Pons (tissue), 1 donor: ENCODE measurements around the gene SNURF.
A peak's percentile ranks its signal among the peaks of the same experiment; 100 is the strongest.
"Not testable (repeated sequence)": the region's sequence is repeated elsewhere in the genome, so short reads cannot be mapped to it uniquely, and the experiment has no call there.

ENCODE experiments used
- DNase-seq: peaks from one replicate; pipeline ENCODE4 v3.0.0-alpha.2; 2016; ENCODE audit warnings: low spot score

The SNURF gene, protein sequence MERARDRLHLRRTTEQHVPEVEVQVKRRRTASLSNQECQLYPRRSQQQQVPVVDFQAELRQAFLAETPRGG

DNA sequence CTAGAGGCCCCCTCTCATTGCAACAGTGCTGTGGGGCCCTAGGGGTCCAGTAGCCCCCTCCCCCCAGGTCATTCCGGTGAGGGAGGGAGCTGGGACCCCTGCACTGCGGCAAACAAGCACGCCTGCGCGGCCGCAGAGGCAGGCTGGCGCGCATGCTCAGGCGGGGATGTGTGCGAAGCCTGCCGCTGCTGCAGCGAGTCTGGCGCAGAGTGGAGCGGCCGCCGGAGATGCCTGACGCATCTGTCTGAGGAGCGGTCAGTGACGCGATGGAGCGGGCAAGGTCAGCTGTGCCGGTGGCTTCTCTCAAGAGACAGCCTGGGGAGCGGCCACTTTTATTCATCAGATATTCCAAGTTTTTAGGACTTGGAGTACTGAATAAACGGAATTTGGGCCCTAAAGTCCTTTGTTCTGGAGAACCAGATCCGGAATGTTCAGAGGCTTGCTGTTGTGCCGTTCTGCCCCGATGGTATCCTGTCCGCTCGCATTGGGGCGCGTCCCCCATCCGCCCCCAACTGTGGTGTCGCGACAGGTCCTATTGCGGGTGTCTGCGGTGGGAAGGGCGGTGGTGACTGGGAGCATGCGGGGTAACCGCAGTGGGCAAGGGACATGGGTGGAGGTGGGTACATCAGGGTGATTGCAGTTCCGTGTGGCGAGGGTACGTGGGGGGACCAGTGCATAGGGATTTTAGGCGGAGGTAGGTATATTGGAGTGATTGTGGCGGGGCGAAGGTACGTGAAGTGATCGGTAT, at the start of gene SNURF, which contains the start of gene SNRPN:
SNURF (plus strand) TSS at position 205 of the 748 bp plus-strand sequence; CDS start at position 267, 62 bp downstream.
SNRPN (plus strand) TSS at position 205 of the 748 bp plus-strand sequence. CDS start 19,467 bp downstream, outside the sequence.
- DNase-seq = peak; percentile 41

DNA sequence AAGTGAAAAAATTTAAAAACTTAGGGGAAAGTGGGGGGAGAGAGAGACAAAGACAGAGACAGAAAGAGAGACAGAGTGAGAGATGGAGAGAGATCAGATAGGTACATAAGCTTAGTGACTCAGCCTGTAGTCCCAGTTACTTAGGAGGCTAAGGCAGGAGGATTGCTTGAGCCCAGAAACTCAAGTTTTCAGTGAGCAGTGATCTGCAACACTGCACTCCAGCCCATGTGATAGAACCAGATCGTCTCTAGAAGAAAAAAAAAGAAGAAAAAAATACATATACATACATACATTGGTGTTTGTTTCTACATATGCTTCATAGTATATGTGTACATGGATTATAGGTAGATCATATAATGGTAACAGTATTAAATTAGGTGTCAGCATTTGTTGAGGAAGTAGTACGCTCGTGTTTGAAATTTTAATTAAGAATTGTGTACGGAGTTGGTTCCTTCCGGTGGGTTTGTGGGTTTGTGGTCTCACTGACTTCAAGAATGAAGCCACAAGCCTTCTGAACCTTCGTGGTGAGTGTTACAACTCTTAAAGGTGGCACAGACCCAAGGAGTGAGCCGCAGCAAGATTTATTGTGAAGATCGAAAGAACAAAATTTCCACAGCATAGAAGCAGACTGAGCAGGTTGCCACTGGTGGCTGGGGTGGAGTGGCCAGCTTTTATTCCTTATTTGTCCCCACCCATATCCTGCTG, 38.3 kb upstream of the SNURF start:
- DNase-seq = no peak

DNA sequence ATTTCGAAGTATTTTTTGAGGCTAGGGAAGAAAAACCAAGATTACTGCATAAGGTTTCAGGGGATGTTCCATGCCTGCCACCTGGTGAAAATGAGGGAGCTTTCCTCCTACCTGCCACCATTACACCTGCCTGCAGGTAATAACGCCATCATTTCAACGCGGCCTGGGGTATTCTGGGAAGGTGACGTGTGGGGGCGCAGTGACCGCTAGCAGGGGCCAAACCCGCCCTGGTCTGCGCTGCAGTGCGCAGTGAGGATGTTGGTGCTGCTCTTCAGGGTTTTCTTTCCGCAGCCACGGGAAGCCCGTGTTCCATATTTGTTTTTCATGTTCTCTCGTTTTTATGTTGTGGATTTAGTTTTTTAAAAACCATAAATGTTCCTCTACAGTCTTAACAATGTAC, 37.4 kb upstream of the SNURF start:
- DNase-seq = no peak

DNA sequence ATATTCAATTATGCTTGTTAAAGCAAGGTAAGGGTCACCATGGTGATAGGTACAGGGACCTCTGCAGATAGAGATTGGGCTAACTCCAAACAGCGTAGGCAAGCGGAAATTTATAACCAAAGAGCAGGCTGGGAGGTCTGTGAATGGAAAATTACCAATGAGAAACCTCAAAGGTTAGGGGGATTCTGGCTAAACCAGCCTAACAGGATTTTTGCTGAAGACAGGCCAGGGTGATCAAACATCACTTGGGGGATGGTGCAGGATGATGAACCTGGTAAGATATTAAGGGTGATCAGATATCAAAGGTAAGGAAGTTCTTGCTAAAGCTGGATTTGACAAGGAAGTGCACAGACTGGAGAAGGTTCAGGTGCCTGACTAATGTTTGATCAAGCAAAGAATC, 35.3 kb upstream of the SNURF start:
- no peak for DNase-seq

DNA sequence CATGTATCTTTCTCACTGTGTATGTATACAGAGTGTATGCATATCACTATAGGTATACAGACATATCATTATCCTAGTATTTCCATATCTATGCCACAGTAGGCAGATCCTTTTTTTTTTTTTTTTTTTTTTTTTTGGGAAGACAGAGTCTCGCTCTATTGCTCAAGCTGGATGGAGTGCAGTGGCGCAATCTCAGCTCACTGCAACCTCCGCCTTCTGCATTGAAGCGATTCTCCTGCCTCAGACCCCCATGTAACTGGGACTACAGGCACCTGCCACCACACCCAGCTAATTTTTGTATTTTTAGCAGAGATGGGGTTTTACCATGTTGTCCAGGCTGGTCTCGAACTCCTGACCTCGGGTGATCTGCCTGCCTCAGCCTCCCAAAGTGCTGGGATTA, 32.0 kb upstream of the SNURF start:
- not testable (repeated sequence) for DNase-seq

DNA sequence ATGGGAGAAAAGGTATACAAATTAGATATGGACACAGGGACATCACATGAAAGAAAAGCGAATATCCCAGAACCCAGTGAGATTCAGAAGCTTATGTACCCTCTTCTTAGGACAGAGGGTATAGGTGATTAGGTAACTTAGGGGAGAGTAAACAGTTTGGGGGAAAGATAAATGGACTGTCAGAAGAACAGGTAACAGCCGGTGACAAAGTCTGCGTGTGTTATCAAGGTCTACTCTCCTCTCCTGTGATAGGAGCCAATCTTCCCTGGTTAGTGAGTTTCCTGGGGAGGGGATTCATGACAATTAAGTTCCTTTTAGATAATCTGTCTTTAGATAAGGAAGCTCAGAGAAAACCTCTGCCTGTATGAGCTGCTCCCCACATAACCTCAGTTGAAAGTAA, 30.6 kb upstream of the SNURF start:
- no peak for DNase-seq

DNA sequence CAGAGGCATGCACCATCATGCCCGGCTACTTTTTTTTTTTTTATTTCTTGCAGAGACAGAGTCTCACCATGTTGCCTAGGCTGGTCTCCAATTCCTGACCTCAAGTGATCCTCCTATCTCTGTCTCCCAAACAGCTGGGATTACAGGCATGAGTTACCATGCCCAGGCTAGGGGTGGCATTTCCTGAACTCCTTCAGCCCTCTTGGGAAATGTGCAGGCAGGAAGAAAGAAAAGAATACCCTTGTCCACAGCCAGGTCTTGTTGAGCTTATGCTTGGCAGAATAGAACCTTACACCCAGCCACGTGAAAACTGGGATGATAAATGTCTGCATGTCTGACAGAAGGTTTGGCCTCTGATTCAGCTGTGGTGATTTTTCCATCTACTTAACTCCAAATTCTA, 30.2 kb upstream of the SNURF start:
- no peak for DNase-seq

DNA sequence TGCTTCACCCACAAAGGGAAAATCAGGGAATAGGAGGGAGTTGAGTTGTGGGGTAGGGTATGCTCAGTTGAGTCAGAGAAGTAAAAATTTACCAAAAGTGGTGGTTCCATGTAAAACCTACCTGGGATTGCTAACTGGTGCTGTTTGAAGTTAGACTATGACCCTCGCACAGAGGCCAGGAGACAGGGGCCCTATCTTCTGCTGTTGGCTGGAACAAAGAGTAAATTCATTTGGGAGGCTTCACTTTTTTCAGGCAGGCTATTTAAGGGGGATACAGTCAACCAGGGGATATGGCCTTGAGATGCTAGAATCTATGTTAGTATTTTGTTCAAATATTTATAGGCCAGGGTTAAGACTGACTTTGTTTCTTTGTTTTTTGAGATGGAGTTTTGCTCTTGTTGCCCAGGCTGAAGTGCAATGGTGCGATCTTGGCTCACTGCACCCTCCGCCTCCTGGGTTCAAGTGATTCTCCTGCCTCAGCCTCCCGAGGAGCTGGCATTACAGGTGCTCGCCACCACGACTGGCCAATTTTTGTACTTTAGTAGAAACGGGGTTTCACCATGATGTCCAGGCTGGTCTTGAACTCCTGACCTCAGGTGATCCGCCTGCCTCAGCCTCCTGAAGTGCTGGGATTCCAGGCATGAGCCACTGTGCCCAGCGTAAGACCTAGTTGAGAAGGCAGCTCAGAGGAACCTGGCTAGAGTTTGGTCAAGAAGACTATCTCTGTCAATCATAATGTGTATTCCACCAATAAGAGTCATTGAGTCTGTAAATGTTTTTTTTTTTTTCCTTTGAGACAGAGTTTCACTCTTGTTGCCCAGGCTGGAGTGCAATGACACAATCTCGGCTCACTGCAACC, 22.7 kb upstream of the SNURF start:
- not testable (repeated sequence) for DNase-seq

DNA sequence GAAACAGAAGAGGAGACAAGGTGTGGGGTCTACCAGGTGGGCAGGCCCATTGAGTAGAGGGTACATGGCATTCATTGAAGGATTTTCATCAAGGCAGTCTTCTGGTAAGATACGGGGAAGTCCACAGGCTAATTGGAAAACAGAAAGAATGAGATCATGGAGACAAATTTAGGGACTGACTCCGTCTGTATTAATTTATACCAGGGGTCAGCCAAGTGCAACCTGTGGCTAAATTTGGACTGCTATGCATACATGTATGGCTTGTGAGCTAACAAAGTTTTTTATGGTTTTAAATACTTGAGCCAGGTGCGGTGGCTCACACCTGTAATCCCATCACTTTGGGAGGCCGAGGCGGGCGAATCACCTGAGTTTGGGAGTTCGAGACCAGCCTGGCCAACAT, 21.1 kb upstream of the SNURF start:
- DNase-seq = no peak

DNA sequence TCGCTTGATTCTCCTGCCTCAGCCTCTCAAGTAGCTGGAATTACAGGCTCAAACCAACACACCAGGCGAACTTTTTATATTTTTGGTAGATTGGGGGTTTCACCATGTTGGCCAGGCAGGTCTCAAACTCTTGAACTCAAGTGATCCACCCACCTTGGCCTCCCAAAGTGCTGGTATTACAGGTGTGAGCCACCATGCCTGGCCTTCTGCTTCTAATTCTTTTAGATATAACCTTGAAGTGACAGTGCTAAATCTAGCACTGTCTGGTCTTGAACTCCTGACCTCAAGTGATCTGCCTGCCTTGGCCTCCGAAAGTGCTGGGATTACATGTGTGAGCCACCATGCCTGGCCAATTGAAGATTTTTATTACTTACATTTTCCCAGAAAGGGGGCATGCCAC, 16.6 kb upstream of the SNURF start:
- not testable (repeated sequence) for DNase-seq

DNA sequence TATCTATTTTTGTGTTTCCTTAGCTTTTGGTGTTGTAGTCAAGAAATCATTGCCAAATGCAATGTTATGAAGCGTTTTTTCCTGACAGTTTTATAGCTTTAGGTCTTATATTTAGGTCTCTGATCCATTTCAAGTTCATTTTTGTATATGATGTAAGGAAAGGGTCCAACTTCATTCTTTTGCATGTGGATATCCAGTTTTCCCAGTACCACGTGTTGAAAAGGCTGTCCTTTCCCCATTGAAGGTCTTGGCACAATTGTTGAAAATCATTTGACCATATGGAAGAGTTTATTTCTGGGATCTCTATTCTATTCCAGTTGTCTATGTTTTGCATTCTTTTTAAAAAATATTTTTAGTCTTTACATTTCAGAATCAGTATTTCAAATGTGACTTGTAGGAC, 14.6 kb upstream of the SNURF start:
- no peak for DNase-seq

DNA sequence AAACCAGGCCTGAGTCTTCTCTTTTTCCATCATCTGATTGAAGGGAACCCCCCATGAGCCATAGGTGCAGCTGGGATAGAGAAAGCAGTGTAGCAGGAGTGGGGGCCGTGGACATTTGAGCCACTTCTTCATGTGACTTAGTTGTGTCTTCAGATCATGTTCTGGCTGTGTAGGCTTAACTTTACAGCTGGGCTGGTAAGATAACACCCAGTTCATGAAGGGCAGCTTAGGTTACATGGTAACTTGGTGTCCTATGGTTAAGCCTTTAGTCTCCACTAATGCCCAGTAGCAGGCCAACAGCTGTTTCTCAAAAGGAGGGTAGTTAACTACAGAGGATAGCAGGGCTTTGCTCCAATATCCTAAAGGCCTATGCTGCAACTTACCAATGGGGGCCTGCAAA, 11.4 kb upstream of the SNURF start:
- no peak for DNase-seq

DNA sequence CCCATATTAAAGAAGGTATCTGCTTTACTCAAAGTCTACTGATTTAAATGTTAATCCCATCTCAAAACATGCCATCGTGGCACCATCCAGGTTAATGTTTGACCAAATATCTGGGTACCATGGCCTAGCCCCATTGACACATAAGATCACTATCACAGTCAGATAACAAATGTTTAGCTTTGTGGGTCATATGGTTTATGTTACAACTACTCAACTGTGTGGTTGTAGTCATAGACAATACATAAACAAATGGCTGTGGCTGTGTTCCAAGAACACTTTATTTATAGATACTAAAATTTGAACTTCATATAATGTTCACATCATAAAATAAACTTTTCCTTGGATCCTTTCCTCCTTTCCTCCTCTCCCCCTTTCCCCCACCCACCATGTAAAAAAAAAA, 9.8 kb upstream of the SNURF start:
- DNase-seq = no peak

DNA sequence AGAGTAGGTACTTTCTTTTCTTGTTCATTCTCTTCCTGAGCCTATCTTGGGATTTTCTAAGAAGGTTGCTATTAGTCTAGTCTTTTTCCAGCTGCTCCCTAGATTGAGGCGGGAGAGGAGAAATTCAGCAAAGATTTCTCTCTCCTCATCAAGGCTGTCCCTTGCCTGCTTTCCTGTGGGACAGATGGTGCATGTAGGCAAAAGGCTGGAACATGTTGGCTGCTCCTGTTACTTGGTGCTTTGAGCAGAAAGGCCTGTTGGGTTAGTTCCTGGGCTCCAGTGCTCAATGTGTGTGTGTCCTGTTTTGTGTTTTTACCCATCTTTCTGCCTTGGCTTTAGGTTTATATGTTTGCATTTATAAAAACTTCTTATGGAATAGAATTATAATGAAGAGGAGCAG, 9.1 kb upstream of the SNURF start:
- DNase-seq = no peak

DNA sequence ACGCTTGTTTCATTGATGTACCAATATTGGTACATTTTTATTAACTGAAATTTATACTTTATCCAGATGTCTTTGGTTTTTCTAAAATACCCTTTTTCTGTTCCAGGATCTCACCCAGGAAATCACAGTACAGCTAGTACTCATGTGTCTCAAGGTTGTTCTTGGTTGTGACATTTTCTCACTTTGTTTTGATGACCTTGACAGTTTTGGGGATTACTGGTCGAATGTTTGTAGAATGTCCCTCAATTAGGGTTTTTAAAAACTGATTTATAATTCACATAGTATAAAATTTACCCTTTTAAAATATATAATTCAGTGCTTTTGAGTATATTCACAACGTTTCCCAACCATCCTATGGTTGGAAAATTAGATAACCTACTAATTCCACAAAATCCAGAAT, 6.3 kb upstream of the SNURF start:
- DNase-seq = no peak

DNA sequence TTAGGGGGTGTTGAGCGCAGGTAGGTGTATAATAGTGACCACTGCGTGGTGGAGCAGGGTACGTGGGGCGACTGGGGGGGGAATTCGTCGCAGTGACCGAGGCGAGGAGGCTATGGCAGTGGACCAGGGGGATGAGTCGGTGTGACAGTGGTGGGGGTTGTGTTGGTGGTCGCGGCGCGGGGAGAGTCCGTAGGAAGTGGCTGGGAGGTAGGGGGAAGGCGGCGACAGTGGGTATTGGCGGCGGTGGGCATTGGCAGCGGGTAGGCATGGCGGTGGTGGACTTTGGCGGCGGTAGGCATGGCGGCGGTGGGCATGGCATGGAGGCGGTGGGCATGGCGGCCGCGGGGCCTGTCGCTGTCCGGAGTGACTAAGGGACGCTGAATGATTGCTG, 739 bp downstream of the SNURF start:
- no peak for DNase-seq

DNA sequence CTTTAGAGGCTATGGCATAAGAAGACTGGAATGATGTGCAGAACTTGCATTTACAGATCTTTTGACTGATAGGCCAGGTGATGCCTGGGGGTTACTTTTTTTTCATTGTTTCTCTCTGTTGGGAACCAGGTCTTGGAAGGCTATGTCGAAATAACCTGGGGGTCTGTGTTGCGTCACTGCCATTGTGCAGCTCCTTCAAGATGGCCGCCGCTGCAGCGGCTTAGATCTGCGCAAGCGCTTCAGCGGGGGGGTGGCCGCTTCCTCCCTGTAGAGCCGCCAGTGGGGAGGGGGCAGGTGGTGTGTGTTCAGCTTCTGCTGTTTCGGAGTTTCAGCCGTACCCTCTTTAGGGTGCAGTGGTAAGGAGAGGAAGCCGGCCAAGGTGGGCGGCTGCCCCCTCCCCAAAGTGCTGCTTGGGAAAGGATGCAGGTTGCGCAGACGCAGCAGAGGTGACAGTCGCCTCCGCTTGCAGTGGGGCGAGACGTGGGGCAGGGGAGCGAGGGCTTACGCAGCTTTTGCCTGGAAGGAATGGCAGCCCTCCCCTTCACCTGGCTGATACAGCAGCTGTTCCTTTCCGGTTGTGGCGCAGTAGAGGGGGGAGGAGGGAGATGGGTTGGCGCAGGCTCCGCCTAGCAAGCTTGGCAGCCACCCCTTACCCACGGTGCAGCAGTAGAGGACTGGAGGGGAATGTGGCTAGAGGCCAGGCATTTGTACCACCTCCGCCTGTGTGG, 1.5 kb downstream of the SNURF start:
- peak; percentile 72 for DNase-seq

DNA sequence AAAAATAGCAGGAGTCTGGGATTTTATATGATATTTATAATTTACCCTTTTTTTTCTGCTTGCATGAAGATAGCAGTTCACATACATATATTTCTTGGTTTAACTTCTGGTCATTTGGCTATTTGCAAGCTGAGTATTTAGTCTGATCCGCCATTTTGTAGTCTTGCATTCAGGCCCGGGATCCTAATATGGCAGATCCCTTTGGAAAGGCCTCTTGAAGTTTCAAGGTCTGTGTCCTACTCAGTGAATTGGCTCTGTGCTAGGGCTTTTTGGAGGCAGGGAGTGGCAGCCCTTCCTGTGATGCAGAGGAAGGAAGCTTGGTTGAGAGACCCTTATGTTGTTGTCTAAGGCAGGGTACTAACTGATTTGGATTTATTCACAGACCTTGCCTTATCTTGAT, 2.9 kb downstream of the SNURF start:
- DNase-seq = no peak

DNA sequence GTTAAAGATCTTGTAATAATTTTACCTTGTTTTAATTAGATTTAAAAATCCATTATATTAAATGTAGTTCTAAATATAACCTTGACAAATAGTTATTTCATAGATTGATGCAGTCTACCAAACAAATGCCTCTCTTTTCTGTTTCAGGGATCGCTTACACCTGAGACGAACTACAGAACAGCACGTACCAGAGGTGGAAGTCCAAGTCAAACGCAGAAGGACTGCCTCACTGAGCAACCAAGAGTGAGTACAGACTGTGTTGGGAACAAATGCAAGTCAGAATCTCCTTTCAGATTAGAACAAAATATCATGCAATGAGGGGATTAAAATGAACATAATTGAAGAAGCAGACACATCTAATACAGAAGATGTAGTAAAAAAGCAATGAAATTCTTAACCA, 7.2 kb downstream of the SNURF start:
- DNase-seq = no peak

DNA sequence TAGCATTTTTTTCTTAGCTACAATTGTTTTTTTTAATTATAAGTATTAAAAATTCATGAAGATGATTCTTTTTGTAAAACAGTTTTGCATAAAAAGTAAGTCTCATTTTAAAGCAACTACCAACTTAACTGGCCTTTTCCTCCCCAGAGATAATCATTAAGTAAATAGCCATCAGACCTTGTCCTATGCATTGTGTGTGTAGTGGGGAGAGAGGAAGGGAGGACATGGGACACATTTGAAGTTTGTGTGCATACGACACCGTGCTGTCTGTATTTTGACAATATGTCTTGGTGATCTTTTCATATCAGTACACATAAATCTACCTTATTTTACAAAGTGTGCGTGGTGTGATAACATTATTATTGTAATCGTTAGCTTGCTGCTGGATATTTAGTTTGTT, 8.1 kb downstream of the SNURF start:
- DNase-seq = no peak

DNA sequence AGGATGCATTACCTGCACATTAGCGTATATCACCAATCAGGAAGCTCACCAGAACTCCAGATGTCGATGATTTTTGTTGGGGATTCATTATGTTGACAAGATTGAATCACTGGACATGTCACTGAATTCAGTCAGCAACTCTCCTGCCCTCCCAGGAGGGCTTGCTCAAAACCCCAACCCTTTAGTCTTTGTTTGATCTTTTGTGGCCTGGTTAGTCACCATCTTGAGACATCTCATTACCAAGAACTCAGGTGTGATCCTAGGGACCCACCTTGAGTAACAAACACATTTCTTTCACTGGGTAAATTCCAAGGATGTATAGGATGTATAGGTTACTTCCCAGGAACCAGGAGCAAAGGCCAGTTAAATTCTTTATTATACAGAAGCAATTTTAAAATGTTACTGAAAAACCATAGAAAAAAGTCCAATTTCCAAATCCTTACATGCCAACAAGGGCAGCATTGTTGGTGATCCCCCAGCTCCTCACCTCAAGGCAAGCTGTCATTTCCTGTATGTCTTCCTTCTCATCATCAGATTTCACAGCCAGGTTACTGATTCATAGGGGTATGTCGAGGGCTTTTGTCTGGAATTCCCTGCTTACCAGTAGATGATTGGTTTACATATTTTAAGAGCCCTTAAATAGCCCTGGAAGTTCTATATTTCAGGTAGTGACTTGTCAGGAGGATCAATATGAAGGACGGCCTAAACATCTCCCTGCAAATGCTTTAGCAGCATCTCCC, 11.7 kb downstream of the SNURF start:
- DNase-seq = no peak
